Upper lobe of left lung (tissue), 4 donors: ENCODE results near the gene MAD1L1.

ENCODE experiments used
- EP300 ChIP-seq, 4 donors: sonication (generic); formaldehyde crosslinking; IDR thresholded peaks; one replicate each; pipeline ENCODE4 v1.5.1; 2017; ENCODE audit warnings: antibody characterized with exemption in 4 of 4, control low read depth in 2 of 4
- POLR2A ChIP-seq, 4 donors: fragments of 450-650 bp; IDR thresholded peaks; one replicate each; pipeline ENCODE4 v1.5.1; 2016 to 2017; ENCODE audit warnings: antibody characterized with exemption in 4 of 4, mild to moderate bottlenecking in 2 of 4
- POLR2AphosphoS5 ChIP-seq, 2 donors: sonication (generic); formaldehyde crosslinking; IDR thresholded peaks; one replicate each; pipeline ENCODE4 v1.5.1; 2017; ENCODE audit warnings: antibody characterized with exemption in 2 of 2
- TF ChIP-seq, protein P1 (sequence below), 6 experiments: fragments of 450-650 bp in 4 of 6; fragments of 200-600 bp in 2 of 6; sonication (generic) in 2 of 6; IDR thresholded peaks; one replicate each; pipeline ENCODE4 v1.5.1; 2016 to 2019; ENCODE audit warnings: antibody characterized with exemption in 6 of 6

GRCh38 chr7:2278026-2278425 lies 45.3 kb upstream of the MAD1L1 start:
- TF ChIP-seq POLR2A (IDR thresholded peaks at IDR 0.05), result no peak
- TF ChIP-seq, protein P1, sequence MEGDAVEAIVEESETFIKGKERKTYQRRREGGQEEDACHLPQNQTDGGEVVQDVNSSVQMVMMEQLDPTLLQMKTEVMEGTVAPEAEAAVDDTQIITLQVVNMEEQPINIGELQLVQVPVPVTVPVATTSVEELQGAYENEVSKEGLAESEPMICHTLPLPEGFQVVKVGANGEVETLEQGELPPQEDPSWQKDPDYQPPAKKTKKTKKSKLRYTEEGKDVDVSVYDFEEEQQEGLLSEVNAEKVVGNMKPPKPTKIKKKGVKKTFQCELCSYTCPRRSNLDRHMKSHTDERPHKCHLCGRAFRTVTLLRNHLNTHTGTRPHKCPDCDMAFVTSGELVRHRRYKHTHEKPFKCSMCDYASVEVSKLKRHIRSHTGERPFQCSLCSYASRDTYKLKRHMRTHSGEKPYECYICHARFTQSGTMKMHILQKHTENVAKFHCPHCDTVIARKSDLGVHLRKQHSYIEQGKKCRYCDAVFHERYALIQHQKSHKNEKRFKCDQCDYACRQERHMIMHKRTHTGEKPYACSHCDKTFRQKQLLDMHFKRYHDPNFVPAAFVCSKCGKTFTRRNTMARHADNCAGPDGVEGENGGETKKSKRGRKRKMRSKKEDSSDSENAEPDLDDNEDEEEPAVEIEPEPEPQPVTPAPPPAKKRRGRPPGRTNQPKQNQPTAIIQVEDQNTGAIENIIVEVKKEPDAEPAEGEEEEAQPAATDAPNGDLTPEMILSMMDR (IDR thresholded peaks at IDR 0.05), result no peak
- TF ChIP-seq EP300 (IDR thresholded peaks at IDR 0.05), result no peak
- no peak for TF ChIP-seq POLR2AphosphoS5 (IDR thresholded peaks at IDR 0.05)
